ENCODE results near the gene CALML3. TPM values are rescaled to one million over a fixed set of nuclear protein-coding genes. Genes with fewer than 3 reads are reported as not detected.

Gene CALML3
- total RNA-seq, 1 donor from 2014 or later = not detected

DNA sequence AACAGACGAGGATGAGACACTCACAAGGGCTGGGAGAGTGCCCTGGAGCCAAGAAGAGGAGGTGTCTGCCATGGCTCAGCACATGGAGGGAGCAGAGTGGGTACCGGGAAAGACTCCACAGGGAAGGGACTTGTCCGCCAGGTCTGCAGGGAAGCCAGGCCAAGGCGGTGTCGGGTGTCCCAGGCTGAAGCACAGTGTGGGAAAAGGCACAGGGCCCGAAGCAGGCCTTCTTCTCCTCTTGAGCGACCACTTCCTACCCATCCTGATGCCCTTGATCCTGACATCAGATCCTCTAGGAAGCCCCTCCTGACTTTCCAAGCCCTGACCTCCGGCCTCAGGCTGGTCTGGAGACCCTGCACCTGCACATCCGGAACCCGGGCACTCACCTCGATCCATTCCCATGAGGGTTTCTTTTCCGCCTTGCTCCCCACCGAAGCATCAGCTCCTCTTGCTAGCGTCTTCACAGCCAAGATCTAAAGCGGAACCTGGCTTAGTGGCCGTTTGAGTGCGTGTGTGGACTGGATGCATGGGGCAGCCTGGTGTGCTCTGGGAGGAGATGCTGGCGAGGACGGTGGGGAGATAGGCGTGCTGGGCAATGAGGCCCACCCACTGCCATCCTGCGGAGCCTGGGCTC, 8.5 kb downstream of the CALML3 start:
- POLR2A ChIA-PET = no interaction called here
- TF ChIP-seq, protein P1, sequence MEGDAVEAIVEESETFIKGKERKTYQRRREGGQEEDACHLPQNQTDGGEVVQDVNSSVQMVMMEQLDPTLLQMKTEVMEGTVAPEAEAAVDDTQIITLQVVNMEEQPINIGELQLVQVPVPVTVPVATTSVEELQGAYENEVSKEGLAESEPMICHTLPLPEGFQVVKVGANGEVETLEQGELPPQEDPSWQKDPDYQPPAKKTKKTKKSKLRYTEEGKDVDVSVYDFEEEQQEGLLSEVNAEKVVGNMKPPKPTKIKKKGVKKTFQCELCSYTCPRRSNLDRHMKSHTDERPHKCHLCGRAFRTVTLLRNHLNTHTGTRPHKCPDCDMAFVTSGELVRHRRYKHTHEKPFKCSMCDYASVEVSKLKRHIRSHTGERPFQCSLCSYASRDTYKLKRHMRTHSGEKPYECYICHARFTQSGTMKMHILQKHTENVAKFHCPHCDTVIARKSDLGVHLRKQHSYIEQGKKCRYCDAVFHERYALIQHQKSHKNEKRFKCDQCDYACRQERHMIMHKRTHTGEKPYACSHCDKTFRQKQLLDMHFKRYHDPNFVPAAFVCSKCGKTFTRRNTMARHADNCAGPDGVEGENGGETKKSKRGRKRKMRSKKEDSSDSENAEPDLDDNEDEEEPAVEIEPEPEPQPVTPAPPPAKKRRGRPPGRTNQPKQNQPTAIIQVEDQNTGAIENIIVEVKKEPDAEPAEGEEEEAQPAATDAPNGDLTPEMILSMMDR (IDR thresholded peaks at IDR 0.05) = no peak
- no peaks in the 10 kb centered on the region for H3K4me1 Mint-ChIP-seq
- no peak for DNase-seq
- intact Hi-C loops (cut with micrococcal nuclease) = no loop called here
- H3K27ac Mint-ChIP-seq = no peak overlapping the region
- no peak for ATAC-seq (ENCODE audit: low read depth)
- CTCF ChIA-PET = no interaction called here
- H3K4me3 Mint-ChIP-seq = no peak overlapping the region
- peaks cover 3% of the 10 kb centered on the region for H3K27me3 Mint-ChIP-seq
- H3K9me3 Mint-ChIP-seq = no peaks in the 10 kb centered on the region
- H3K36me3 Mint-ChIP-seq (ENCODE audit: low read depth) = no peaks in the 10 kb centered on the region

DNA sequence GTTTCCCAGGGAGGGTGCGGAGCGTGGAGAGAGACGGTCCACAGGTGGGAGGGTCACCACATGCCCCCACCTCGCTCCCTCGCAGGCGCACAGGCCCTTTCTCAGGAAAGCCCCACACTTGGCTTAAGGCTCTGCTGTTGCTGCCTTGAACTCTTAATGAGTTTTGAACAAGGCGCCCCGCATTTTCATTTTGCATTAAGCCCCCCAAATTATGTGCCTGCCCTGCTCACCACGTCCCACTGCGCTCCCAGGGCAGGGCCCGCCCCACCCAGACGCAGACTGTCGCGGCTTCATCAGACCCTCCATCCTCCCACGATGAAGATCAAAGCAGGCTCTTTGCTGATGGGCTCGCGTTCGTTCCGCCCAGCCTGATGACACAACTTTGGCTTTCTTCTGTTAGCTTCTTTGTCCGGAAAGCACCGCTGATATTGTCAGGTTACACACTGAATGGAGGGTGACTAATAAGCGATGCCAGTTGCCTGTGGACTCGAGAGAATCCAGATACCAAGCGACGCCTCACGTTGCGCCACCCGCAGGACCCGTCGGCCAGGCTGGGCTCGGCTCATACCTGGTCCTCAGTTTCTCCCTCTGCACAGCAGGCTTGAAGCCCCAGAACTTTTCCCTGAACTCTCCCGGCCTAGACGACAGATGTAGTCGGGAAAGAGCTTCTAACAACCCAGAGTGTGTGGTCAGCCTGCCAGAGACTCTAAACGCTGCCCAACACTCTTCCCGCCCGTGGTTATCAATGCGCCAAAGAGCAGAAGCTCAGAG, 9.5 kb downstream of the CALML3 start:
- CTCF ChIA-PET = no interaction called here
- Mint-ChIP-seq H3K4me3 (no peak overlapping the region), H3K27me3 (peaks cover 3% of the 10 kb centered on the region), H3K27ac (no peak overlapping the region), H3K4me1 (no peaks in the 10 kb centered on the region), H3K9me3 (no peaks in the 10 kb centered on the region), H3K36me3 (ENCODE audit: low read depth) (no peaks in the 10 kb centered on the region)
- intact Hi-C loops (cut with micrococcal nuclease) = no loop called here
- DNase-seq (no peak), ATAC-seq (ENCODE audit: low read depth) (no peak)
- TF ChIP-seq, protein P1 (IDR thresholded peaks at IDR 0.05) = no peak
- POLR2A ChIA-PET = no interaction called here

DNA sequence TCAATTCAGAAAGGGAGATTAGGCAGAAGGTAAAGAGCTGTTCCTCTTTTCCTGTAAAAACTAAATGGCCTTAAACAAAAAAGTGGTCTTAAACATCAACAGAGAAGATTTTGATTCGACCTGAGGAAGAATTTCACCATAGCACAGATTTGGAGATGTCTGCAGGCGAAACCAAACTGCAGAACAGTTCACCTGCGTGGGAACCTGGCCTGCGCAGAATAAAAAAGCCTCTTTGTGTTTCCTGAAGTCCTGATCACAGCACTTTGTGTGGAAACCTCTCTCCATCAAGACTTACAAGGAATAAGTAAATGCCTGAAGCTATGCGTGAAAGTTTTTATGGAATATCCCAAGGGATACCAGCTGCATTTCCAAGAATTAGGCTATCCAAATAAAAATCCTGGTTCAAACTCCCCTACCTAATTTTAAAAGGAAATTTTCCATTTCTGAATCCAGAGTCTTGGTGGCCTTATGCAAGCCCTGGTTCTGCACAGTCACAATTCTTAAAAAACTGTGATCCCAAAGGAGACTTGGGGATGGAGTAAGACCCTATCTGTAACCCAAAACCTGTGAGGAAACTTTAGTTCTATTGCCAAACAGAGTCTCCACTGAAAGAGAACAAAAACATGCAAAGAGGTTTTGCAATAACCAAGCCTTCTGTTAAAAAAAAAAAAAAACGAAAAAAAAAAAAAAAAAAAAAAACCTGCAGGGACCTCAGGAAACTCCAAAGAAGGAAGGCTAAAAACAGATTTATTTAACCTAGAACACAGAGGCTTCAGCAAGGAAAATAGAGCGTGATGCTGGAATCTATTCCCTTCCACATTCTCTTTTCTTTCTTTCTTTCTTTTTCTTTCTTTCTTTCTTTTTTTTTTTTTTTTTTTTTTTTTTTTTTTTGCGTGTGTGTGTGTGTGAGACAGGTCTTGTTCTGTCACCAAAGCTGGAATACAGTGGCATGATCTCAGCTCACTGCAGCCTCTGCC, 10.4 kb downstream of the CALML3 start:
- Mint-ChIP-seq H3K27ac (no peak overlapping the region), H3K4me3 (no peak overlapping the region), H3K36me3 (ENCODE audit: low read depth) (no peaks in the 10 kb centered on the region), H3K27me3 (peaks cover 3% of the 10 kb centered on the region), H3K4me1 (no peaks in the 10 kb centered on the region), H3K9me3 (no peaks in the 10 kb centered on the region)
- ATAC-seq (ENCODE audit: low read depth) = no peak
- intact Hi-C loops (cut with micrococcal nuclease) = loop anchor here (5.0 kb wide), 1 partner anchor 47 kb away; no protein-coding TSS in a partner anchor
- ChIA-PET CTCF (no interaction called here), POLR2A (interaction anchor here (0.6 kb wide), 1 partner anchor 1054 kb away, joined by 6 read pairs; no protein-coding TSS in a partner anchor)
- DNase-seq = no peak
- TF ChIP-seq, protein P1 (IDR thresholded peaks at IDR 0.05) = no peak

DNA sequence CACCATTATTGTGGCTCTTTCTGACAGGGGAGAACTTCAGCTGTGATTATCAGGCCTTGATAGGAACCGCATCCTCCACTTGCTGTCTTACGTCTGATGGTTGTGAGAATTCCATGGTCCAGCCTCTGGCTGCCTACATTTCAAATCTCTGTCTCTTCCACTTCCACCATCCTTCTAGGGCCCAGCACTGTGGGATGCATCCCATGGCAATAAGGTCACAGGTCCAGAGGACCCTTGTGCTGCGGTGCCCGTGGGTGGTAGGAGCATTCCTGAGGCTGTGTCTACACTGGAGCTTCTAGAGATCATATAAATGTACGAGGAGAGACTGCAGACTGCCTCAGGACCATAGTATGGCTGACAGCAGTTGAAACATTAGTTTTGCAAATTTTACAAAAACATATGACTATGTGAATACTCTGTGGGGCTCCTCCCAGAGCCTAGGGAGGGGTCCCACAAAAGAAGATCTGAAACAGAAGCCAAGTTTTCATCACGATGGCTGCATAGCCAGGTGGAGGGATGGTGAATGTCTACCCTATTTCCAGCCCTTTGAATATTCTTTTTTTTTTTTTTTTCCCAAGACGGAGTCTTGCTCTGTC, 11.8 kb downstream of the CALML3 start:
- Mint-ChIP-seq H3K4me1 (no peaks in the 10 kb centered on the region), H3K4me3 (no peak overlapping the region), H3K36me3 (ENCODE audit: low read depth) (no peaks in the 10 kb centered on the region), H3K27ac (no peak overlapping the region), H3K27me3 (peaks cover 3% of the 10 kb centered on the region), H3K9me3 (no peaks in the 10 kb centered on the region)
- ATAC-seq (ENCODE audit: low read depth) (no peak), DNase-seq (no peak)
- ChIA-PET POLR2A (no interaction called here), CTCF (no interaction called here)
- intact Hi-C loops (cut with micrococcal nuclease) = loop anchor here (5.0 kb wide), 1 partner anchor 46 kb away; no protein-coding TSS in a partner anchor
- TF ChIP-seq, protein P1 (IDR thresholded peaks at IDR 0.05) = no peak

All from activated B cell treated with CpG ODN at 0.5 μM for 24 hours (primary cell).